C4-2B (cell line): ENCODE measurements around the gene GLRX.

Source experiments
- H3K27ac ChIP-seq: fragments of 450-650 bp; 2 replicates; pipeline ENCODE4 v1.5.1; 2017
- CTCF ChIP-seq: fragments of 450-650 bp; conservative IDR thresholded peaks from 2 replicates; pipeline ENCODE4 v1.5.1; 2017; ENCODE audit warnings: mild to moderate bottlenecking
- ZFX ChIP-seq: fragments of 450-650 bp; IDR thresholded peaks from 2 replicates; pipeline ENCODE4 v1.6.1; 2017

GLRX gene

GRCh38 chr5:95809414-95809960, 13.0 kb downstream of the GLRX start:
- peak overlapping the region; percentile 72; the same call in 1 of the 2 replicates for H3K27ac ChIP-seq
- TF ChIP-seq CTCF (no peak), ZFX (no peak)

- H3K27ac ChIP-seq = no peak overlapping the region; the same call in 1 of the 2 replicates
- TF ChIP-seq ZFX = no peak
- TF ChIP-seq CTCF = no peak
Observed at GRCh38 chr5:95808686-95809413, 13.7 kb downstream of the GLRX start.

- TF ChIP-seq ZFX = no peak
- TF ChIP-seq CTCF = no peak
- no peak overlapping the region for H3K27ac ChIP-seq
Observed at GRCh38 chr5:95808013-95808685, 14.4 kb downstream of the GLRX start.

GRCh38 chr5:95806687-95807086, 15.8 kb downstream of the GLRX start:
- no peak overlapping the region for H3K27ac ChIP-seq
- TF ChIP-seq CTCF (no peak), ZFX (no peak)

- H3K27ac ChIP-seq = no peak overlapping the region
- no peak for TF ChIP-seq ZFX
- no peak for TF ChIP-seq CTCF
Observed at GRCh38 chr5:95804736-95805539, 17.6 kb downstream of the GLRX start.

- no peak for TF ChIP-seq ZFX
- no peak for TF ChIP-seq CTCF
- no peak overlapping the region for H3K27ac ChIP-seq
Observed at GRCh38 chr5:95803271-95804148, 19.0 kb downstream of the GLRX start.
